T-helper 17 cell (primary cell): ENCODE measurements around the gene BABAM1. TPM values are rescaled to one million over a fixed set of nuclear protein-coding genes. Genes with fewer than 3 reads are reported as not detected.

Experiments
- ATAC-seq: fragments of 150-1000 bp; cut with Tn5 transposase; 2 replicates; pipeline ENCODE4 v1.10.0; 2021; ENCODE audit warnings: mild to moderate bottlenecking, moderate library complexity
- DNase-seq, 3 donors: peaks; one replicate each; pipeline versions ENCODE4 v3.0.0 to v3.0.0-alpha.2; 2020 to 2021
- H3K9me3 ChIP-seq: one replicate; pipeline ENCODE4 v1.7.0; 2013; ENCODE audit warnings: low read length, mild to moderate bottlenecking; ENCODE audit not compliant: control insufficient read depth, poor library complexity, severe bottlenecking
- H3K27ac Mint-ChIP-seq: one replicate; pipeline ENCODE4 v1.8.0; 2022; ENCODE audit warnings: mild to moderate bottlenecking, moderate library complexity, mixed read lengths
- H3K27me3 Mint-ChIP-seq: one replicate; pipeline ENCODE4 v1.8.0; 2022; ENCODE audit warnings: mixed read lengths
- H3K36me3 Mint-ChIP-seq: one replicate; pipeline ENCODE4 v1.8.0; 2022; ENCODE audit warnings: low read depth, mixed read lengths
- H3K4me1 Mint-ChIP-seq: one replicate; pipeline ENCODE4 v1.8.0; 2022; ENCODE audit warnings: mild to moderate bottlenecking, mixed read lengths
- H3K4me3 Mint-ChIP-seq: one replicate; pipeline ENCODE4 v1.8.0; 2022; ENCODE audit warnings: mild to moderate bottlenecking, moderate library complexity, mixed read lengths
- total RNA-seq, 4 donors: library from RNA in 2 of 4; stranded (reverse) in 2 of 4; gene quantifications; one replicate each; pipeline ENCODE4 v1.2.3 and lab custom pipeline; 2022 to 2026

BABAM1 gene
- total RNA-seq (10 to 100 TPM; 70.7 to 72.2 TPM), total RNA-seq (lab: John Stamatoyannopoulos, UW) (15.4 to 36.7 reads per million in 2 donors)

DNA sequence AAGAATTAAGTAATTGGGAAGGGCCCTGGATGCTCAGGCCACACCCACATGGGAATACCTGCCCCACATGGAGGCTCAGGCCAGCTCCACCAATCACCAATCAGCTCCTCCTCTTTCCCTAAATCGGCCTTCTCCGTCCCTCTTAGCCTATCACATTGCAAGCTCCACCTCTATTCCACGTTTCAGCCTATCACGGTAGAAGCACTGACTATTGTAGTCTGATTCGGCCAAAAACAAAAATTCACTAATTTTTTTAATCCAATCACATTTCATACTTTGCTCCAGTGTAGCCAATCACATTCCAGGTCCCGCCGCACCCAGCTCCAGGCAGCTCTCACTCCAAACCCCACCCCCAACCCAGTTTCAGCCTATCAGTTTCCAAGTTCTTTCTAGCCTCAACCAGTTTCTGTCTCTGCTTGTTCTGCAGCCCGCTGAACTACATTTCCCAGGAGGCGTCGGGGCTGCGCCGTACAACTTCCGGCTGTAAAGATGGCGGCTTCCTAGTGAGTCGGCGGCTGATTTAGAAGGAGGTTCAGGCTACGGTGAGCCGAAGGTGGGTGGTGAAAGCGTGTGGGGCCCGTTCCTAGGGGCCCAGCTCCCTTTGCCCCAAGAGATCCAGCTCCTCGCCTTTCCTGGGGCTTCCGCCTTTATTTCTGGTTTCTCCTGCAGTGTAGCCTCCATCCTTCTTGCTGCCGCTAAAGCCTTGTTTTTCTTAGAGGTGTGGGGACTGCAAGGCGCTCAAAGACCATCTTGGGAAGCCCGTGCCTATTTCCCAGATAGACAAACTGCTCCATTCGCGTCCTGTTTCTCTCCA lies at the start of gene BABAM1:
TSS of gene BABAM1 (plus strand) at position 469 of the 814 bp plus-strand sequence. CDS start 1,364 bp downstream, outside the sequence.
- Mint-ChIP-seq H3K27me3 (no peaks in the 10 kb centered on the region), H3K4me1 (peaks cover 9% of the 10 kb centered on the region), H3K4me3 (peak within 1 kb of the TSS; percentile 84), H3K27ac (peak within 1 kb of the TSS; percentile 93), H3K36me3 (peaks cover 2% of the 10 kb centered on the region)
- ATAC-seq = peak; percentile 95
- no peaks in the 10 kb centered on the region for H3K9me3 ChIP-seq
- DNase-seq = peak; percentile 79 to 91 (median 85)

DNA sequence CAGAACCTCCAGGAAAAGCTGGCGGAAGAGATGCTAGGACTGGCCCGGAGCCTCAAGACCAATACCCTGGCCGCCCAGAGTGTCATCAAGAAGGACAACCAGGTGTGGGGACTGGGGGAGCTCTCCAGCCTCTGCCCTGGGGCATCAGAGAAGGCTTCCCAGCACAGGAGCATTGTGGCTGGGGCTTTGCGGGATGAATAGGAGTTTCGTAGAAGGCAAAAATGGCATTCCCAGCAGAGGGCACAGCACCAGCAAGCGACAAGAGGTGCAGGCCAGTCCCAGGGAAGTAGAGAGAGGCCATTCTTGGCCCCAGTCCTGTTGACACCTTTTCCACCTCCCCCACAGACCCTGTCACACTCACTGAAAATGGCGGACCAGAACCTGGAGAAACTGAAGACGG lies 48.0 kb upstream of the BABAM1 start:
- Mint-ChIP-seq H3K27me3 (no peaks in the 10 kb centered on the region), H3K4me1 (peaks cover 12% of the 10 kb centered on the region), H3K4me3 (no peak overlapping the region), H3K36me3 (no peaks in the 10 kb centered on the region), H3K27ac (no peak overlapping the region)
- DNase-seq (no peak), ATAC-seq (no peak)
- H3K9me3 ChIP-seq = no peaks in the 10 kb centered on the region

DNA sequence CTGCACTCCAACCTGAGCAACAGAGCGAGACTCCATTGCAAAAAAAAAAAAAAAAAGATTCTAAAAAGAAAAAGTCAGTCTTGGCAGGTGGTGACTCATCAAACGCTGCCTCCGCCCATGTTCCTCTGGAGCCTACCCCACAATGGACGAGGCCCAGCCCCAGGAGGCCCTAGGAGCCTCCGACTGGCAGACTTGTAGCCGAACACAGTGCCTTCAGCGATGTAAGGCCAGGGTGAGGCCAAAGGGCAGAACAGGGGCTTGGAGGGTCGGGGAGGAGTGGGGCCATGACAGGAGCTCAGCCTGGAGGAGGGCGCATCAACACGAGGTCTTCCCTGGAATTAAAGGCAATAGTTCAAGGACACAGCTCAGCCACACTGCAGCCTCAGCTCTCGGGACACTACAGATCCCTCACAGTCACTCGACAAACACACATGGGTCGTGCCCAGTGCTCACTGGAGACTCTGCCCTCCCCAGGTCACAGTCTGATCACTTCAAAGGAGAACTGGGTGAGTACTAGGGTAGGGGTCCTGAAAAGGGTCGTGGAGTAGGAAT lies 47.0 kb upstream of the BABAM1 start:
- H3K27ac Mint-ChIP-seq = no peak overlapping the region
- H3K4me3 Mint-ChIP-seq = no peak overlapping the region
- H3K27me3 Mint-ChIP-seq = no peaks in the 10 kb centered on the region
- H3K4me1 Mint-ChIP-seq = peaks cover 6% of the 10 kb centered on the region
- no peaks in the 10 kb centered on the region for H3K9me3 ChIP-seq
- H3K36me3 Mint-ChIP-seq = no peaks in the 10 kb centered on the region
- DNase-seq (no peak), ATAC-seq (no peak)

DNA sequence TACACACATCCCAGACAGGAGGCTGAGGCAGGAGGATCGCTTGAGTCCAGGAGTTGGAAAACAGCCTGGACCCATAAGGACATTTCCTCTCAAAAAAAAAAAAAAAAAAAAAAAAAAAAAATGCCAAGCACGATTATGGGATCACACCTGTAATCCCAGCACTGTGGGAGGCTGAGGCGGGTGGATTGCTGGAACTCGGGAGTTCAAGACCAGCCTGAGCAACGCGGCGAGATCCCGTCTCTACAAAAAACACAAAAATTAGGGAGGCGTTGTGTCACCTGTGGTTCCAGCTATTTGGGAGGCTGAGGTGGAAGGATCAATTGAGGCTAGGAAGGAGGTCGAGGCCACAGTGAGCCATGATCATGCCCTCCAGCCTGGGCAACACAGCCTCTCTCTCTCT lies 42.2 kb upstream of the BABAM1 start:
- no peaks in the 10 kb centered on the region for H3K27me3 Mint-ChIP-seq
- peak overlapping the region; percentile 94 for H3K4me3 Mint-ChIP-seq
- ATAC-seq (no peak), DNase-seq (no peak)
- no peaks in the 10 kb centered on the region for H3K9me3 ChIP-seq
- H3K4me1 Mint-ChIP-seq = peaks cover 10% of the 10 kb centered on the region
- H3K27ac Mint-ChIP-seq = peak overlapping the region; percentile 85
- H3K36me3 Mint-ChIP-seq = no peaks in the 10 kb centered on the region

DNA sequence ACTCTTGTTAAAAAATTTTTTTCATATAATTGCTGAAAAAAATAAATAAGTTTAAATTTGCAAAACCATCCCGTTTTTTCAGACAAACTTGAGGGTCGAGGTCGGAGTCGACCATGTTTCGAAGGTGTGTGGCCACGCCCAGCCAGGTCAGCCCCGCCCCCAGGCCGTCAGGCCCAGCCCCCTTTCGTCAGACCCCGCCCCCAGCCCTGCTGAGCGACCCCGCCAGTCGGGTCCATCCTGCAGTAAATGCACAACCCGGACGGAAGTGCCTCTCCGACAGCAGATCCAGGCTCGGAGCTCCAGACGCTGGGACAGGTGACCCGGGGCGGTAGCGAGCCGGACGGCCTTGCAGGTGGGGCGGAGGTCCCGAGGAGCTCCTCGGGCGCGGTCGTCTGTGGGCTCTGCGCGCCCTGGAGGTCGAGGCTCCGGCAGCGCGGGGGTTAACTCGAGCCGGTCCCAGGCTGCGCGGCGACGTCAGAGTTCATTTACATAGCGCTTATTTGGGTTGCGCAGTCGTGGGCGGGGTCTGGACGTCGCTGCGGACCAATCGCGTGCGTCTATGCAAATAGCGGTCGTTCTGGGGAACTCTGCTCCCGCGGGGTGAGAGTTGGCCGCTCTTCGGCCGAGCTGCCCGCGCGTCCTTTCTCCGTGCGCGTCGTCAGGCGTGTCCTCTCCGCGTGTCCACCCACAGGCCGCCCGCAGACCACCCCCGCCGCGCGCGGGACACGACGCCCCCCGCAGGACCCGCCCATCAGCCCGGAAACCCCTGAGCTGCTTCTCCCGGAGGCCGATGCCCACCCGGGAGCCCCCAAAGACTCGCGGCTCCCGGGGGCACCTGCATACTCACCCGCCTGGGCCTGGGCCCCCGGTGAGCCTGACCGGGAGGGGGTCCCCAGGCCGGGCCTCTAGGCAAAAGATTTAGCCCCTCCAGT lies 41.0 kb upstream of the BABAM1 start, which contains the start of gene OCEL1:
TSS of gene OCEL1 (plus strand) at position 225 of the 932 bp plus-strand sequence. CDS start at position 247, 22 bp downstream.
- H3K4me1 Mint-ChIP-seq = peaks cover 10% of the 10 kb centered on the region

DNA sequence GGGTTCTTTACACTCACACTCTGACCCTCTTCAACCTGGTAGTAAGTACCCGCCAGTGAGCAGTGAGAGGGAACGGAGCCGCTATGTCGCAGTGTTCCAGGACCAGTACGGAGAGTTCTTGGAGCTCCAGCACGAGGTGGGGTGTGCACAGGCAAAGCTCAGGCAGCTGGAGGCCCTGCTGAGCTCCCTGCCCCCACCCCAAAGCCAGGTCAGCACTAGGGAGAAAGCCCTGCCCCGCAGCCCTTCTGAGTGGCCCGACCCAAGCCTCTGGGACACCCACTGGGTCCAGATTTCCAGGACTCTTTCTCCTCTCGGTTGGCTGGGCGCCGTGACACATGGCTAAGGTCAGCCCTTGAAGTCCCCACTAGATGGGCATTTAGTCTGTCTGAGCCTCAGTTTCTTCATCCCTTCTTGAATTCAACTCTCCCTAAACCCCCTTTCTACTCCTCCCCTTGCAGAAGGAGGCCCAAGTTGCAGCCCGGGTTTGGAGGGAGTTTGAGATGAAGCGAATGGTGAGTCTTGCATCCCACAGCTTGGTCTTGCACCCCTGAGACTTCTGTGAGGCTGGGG lies 39.4 kb upstream of the BABAM1 start:
- DNase-seq = no peak
- Mint-ChIP-seq H3K36me3 (no peaks in the 10 kb centered on the region), H3K27me3 (no peaks in the 10 kb centered on the region), H3K4me3 (no peak overlapping the region), H3K4me1 (peaks cover 12% of the 10 kb centered on the region), H3K27ac (no peak overlapping the region)
- ATAC-seq = no peak
- H3K9me3 ChIP-seq = no peaks in the 10 kb centered on the region

More for the DNA sequence above, 41.0 kb upstream of the BABAM1 start, which contains the start of gene OCEL1:
- Mint-ChIP-seq H3K27ac (peak within 1 kb of the TSS; percentile 85), H3K27me3 (no peaks in the 10 kb centered on the region), H3K4me3 (peak within 1 kb of the TSS; percentile 94), H3K36me3 (no peaks in the 10 kb centered on the region)
- no peaks in the 10 kb centered on the region for H3K9me3 ChIP-seq
- DNase-seq (peak; percentile 92 to 93 (median 92)), ATAC-seq (peak; percentile 90)

DNA sequence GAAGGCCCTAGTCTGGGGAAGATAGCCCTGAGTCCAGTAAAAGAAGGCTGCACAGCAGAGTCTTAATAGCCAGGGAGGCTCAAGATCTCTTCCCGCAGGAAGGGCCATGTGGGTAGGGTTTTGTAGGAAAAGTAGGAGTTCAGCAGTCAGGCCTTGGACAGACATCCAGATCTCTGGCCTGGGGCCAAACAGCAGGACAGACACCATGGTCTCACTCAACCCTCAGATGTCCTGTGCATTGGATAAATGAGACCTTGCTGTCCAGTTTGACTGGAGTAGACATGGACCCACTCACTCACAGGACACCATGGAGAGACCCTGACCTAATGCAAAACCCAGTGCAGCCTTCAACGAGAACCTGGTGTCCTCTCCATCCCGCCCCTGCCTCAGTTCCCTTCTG lies 37.4 kb upstream of the BABAM1 start:
- ATAC-seq (no peak), DNase-seq (no peak)
- H3K4me3 Mint-ChIP-seq = no peak overlapping the region
- no peaks in the 10 kb centered on the region for H3K9me3 ChIP-seq
- no peaks in the 10 kb centered on the region for H3K36me3 Mint-ChIP-seq
- no peaks in the 10 kb centered on the region for H3K27me3 Mint-ChIP-seq
- H3K4me1 Mint-ChIP-seq = peaks cover 19% of the 10 kb centered on the region
- H3K27ac Mint-ChIP-seq = no peak overlapping the region

DNA sequence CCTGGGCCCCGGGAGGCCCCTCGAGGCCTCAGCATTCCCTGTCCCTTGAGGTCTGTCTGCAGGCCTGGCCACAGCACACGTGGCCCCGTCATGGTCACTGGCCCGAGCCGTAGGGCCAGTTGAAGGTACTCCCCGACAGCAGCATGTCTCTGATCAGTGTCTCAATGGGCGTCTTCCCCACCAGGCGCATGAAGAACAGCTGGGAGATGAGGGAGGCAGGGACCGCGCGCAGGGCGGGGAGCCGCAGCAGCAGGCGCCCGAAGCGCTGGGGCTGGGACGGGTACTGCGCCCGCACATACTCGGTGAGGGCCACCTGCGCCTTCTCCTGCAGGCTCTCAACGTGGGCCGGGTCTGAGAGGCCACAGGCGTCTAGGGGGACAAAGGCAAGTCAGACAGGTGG lies 35.0 kb upstream of the BABAM1 start:
- no peak overlapping the region for H3K4me3 Mint-ChIP-seq
- H3K27ac Mint-ChIP-seq = no peak overlapping the region

DNA sequence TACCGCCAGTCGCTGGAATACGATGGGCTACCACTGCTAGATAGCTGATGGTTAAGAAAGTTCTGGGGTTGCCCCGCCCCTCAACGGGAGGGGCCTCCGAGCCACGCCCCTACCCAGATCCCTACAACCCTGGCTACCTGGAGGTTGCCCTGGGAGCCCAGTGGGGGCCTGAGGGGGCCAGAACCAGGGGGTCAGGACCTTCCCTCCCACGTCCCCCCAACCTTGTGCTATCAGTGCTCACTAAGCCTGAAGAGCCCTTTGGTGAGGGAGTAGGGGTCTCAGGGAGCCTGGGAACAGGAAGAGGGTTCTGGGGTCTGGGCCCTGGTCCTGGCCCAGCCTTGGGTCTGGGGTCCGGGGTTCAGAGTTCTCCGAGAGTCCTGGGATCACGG lies 32.3 kb upstream of the BABAM1 start:
- Mint-ChIP-seq H3K4me3 (peak overlapping the region; percentile 85), H3K4me1 (peaks cover 13% of the 10 kb centered on the region), H3K27ac (no peak overlapping the region), H3K36me3 (no peaks in the 10 kb centered on the region), H3K27me3 (no peaks in the 10 kb centered on the region)
- DNase-seq = peak; percentile 46 to 50 (median 49)
- H3K9me3 ChIP-seq = no peaks in the 10 kb centered on the region
- peak; percentile 66 for ATAC-seq

More for the DNA sequence above, 35.0 kb upstream of the BABAM1 start:
- H3K27me3 Mint-ChIP-seq = no peaks in the 10 kb centered on the region
- peaks cover 13% of the 10 kb centered on the region for H3K4me1 Mint-ChIP-seq
- H3K9me3 ChIP-seq = no peaks in the 10 kb centered on the region
- DNase-seq (no peak), ATAC-seq (no peak)
- no peaks in the 10 kb centered on the region for H3K36me3 Mint-ChIP-seq

DNA sequence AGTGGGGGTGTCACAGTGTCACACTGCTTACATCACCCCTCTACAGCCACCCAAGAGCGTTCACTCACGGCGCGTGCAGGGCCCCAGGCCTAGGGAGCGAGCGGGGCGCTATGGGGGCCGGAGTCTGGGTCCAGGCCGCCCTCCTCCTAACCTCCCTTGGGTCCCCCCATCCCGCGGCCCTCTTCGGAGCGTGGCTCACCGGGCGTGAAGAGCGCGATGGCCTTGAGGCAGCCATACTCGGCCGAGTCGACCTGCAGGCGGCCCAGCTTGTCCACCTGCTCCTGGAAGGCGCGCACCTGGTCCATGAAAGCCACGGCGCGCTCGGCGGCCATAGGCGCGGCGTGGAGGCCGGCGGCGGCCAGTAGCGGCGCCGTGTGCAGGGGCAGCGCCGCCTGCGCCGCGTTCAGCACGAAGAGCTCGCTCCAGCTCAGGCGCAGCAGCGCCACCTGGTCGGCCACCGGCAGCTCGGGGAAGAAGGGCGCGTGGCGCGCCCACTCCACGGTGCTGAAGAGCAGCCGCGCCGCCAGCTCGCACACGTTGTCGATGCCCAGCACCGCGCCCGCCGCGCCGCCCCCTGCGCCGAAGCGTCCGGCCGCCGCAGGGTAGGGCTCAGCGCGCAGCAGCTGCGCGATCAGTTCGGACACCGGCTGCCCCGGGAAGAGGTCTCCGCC lies 31.8 kb upstream of the BABAM1 start:
- Mint-ChIP-seq H3K27ac (no peak overlapping the region), H3K4me1 (peaks cover 13% of the 10 kb centered on the region), H3K27me3 (no peaks in the 10 kb centered on the region), H3K4me3 (peak overlapping the region; percentile 85), H3K36me3 (no peaks in the 10 kb centered on the region)
- DNase-seq (peak; percentile 66 to 70 (median 70)), ATAC-seq (peak; percentile 92)
- H3K9me3 ChIP-seq = no peaks in the 10 kb centered on the region

DNA sequence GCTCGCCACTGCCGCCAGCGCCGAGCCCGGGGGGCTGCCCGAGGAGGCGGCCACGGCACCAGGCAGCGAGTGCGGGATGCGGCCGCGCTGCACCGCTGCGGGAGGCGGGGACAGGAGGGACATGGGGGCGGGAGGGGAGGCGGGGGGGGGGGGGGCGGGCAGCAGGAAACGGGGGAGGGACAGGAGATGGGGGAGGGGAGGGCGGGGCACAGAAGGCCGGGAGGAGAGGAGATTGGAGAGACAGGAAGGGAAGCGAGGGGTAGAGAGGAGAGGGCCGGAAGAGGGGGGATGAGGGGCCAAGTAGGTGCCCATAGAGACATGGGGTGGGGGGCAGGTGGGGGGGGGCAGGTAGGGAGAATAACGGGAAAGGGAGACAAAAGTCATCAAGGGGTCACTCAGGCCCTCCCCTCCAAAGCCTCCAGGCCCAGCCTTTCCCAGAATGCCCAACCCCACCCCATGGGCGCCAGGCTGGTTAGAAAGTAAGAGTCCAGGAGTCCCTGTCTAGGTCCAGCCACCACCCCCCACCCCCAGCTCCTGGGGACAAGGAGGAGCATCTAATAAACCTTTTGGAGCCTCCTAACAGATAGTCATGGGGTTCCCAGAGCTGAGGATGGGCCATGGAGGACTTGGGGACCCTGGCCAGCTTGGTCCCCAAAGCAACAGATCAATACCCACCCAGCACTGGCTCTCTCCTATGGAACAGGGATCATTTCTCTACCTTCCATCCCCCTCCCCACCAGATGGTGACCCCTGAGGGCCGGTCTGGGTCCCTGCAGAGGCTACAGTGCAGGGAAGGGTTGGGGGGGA lies 31.1 kb upstream of the BABAM1 start:
- Mint-ChIP-seq H3K4me1 (peaks cover 17% of the 10 kb centered on the region), H3K27me3 (no peaks in the 10 kb centered on the region), H3K27ac (no peak overlapping the region), H3K36me3 (no peaks in the 10 kb centered on the region), H3K4me3 (peak overlapping the region; percentile 85)
- peak; percentile 44 for ATAC-seq
- DNase-seq = no peak
- no peaks in the 10 kb centered on the region for H3K9me3 ChIP-seq
